Mucosa of descending colon (tissue), 3 donors: ENCODE data around the gene ATAD1. TPM values are rescaled to one million over a fixed set of nuclear protein-coding genes. Genes with fewer than 3 reads are reported as not detected.

Experiments used
- total RNA-seq, 3 donors: library from RNA; stranded (reverse); fragmentation: NEBNext Ultra II Directional in 2 of 3; extraction: Animal tissue kit (Norgen Biotek cat#: 25700) in 2 of 3; gene quantifications; one replicate each; pipeline versions ENCODE4 v1.2.1 to v1.2.4, GENCODE V29; 2021 to 2023
- donor health status: DM: no; HTN: no; CAD: no; lungs with moderate emphysema.
- donor health status: DM: no; HTN: no; CAD: no.
- donor health status: DM: no; HTN: yes; CAD: no.

The ATAD1 gene
- total RNA-seq, 3 donors from 2014 or later = 47.7 to 60.6 (median 51.6) TPM

Other genes with a start within 250 kb of the ATAD1 start
- gene PAPSS2, start 158.3 kb downstream of the ATAD1 start, total RNA-seq = 100 to 1,000 TPM; 123 to 399 (median 147) TPM
- 1 to 10 TPM in 1 of 3 donors, under 1 TPM in 2; 0.60 to 1.1 (median 0.90) TPM for gene KLLN, start 45.3 kb upstream of the ATAD1 start, total RNA-seq
- gene PTEN, start 45.4 kb upstream of the ATAD1 start, total RNA-seq = 100 to 1,000 TPM in 2 of 3 donors, 10 to 100 TPM in 1; 94.1 to 118 (median 118) TPM